H9 (cell line): Measurements from ENCODE around the gene FADS2. TPM values are rescaled to one million over a fixed set of nuclear protein-coding genes. Genes with fewer than 3 reads are reported as not detected.
A peak's percentile ranks its signal among the peaks of the same experiment; 100 is the strongest.

Experiments used
- DNase-seq: peaks from one replicate; pipeline ENCODE4 v3.0.0-alpha.2; 2017
- H2AFZ ChIP-seq: one replicate; pipeline ENCODE4 v1.6.1; 2013; ENCODE audit warnings: mild to moderate bottlenecking, low read length, control low read depth, moderate library complexity
- H2AK5ac ChIP-seq: 2 replicates; pipeline ENCODE4 v1.6.1; 2013; ENCODE audit warnings: low read length, control low read depth, mixed read lengths; ENCODE audit not compliant: insufficient read length
- H2BK120ac ChIP-seq: one replicate; pipeline ENCODE4 v1.6.1; 2013; ENCODE audit warnings: low read depth, mild to moderate bottlenecking, low read length, control low read depth, inconsistent platforms; ENCODE audit not compliant: poor library complexity, severe bottlenecking
- H2BK12ac ChIP-seq: 2 replicates; pipeline ENCODE4 v1.6.1; 2013; ENCODE audit warnings: low read length, control low read depth, mixed read lengths, low read depth; ENCODE audit not compliant: insufficient read length
- H2BK15ac ChIP-seq: 2 replicates; pipeline ENCODE4 v1.6.1; 2013; ENCODE audit warnings: low read depth, low read length, control low read depth
- H2BK20ac ChIP-seq: one replicate; pipeline ENCODE4 v1.6.1; 2013; ENCODE audit warnings: low read depth, mild to moderate bottlenecking, low read length, control low read depth, inconsistent platforms; ENCODE audit not compliant: poor library complexity, severe bottlenecking
- H2BK5ac ChIP-seq: 2 replicates; pipeline ENCODE4 v1.6.1; 2013; ENCODE audit warnings: low read length, control low read depth, mixed read lengths; ENCODE audit not compliant: insufficient read length
- H3K14ac ChIP-seq: 2 replicates; pipeline ENCODE4 v1.6.1; 2013; ENCODE audit warnings: low read length, control low read depth; ENCODE audit not compliant: insufficient read depth
- H3K18ac ChIP-seq: 2 replicates; pipeline ENCODE4 v1.6.1; 2013; ENCODE audit warnings: low read depth, mild to moderate bottlenecking, mixed read lengths, low read length, control low read depth; ENCODE audit not compliant: insufficient read length
- H3K23ac ChIP-seq: 2 replicates; pipeline ENCODE4 v1.6.1; 2013; ENCODE audit warnings: low read length, control low read depth, mixed read lengths, low read depth; ENCODE audit not compliant: insufficient read length
- H3K23me2 ChIP-seq: 2 replicates; pipeline ENCODE4 v1.6.1; 2013; ENCODE audit warnings: low read depth, mild to moderate bottlenecking, mixed read lengths, low read length, control low read depth; ENCODE audit not compliant: insufficient read length, poor library complexity, severe bottlenecking
- H3K27ac ChIP-seq: 2 replicates; pipeline ENCODE4 v1.5.1; 2013; ENCODE audit warnings: low read length, control low read depth, mixed read lengths, low read depth; ENCODE audit not compliant: insufficient read length
- H3K27me3 ChIP-seq: 2 replicates; pipeline ENCODE4 v1.6.1; 2013; ENCODE audit warnings: low read length, control low read depth, inconsistent platforms; ENCODE audit not compliant: insufficient read depth
- H3K4ac ChIP-seq: 2 replicates; pipeline ENCODE4 v1.6.1; 2013; ENCODE audit warnings: low read depth, mild to moderate bottlenecking, control low read depth, inconsistent platforms, low read length, moderate library complexity
- H3K4me1 ChIP-seq: 2 replicates; pipeline ENCODE4 v1.6.1; 2013; ENCODE audit warnings: low read length, control low read depth, inconsistent platforms; ENCODE audit not compliant: insufficient read depth
- H3K4me2 ChIP-seq: 2 replicates; pipeline ENCODE4 v1.6.1; 2013; ENCODE audit warnings: low read length, control low read depth, mixed read lengths; ENCODE audit not compliant: insufficient read length, insufficient read depth
- H3K56ac ChIP-seq: 2 replicates; pipeline ENCODE4 v1.6.1; 2013; ENCODE audit warnings: low read depth, mild to moderate bottlenecking, mixed read lengths, low read length, control low read depth; ENCODE audit not compliant: insufficient read length
- H3K79me1 ChIP-seq: 2 replicates; pipeline ENCODE4 v1.6.1; 2013; ENCODE audit warnings: low read depth, mild to moderate bottlenecking, moderate library complexity, low read length, control low read depth, inconsistent platforms; ENCODE audit not compliant: insufficient read depth, poor library complexity, severe bottlenecking
- H3K79me2 ChIP-seq: 2 replicates; pipeline ENCODE4 v1.6.1; 2013; ENCODE audit warnings: low read length, control low read depth, inconsistent platforms; ENCODE audit not compliant: insufficient read depth
- H3K9ac ChIP-seq: 2 replicates; pipeline ENCODE4 v1.6.1; 2013; ENCODE audit warnings: low read length, control low read depth, mixed read lengths; ENCODE audit not compliant: insufficient read length; ENCODE audit errors: extremely low read depth
- H3K9me3 ChIP-seq: one replicate; pipeline ENCODE4 v1.6.1; 2013; ENCODE audit warnings: low read depth, low read length, inconsistent platforms; ENCODE audit not compliant: control insufficient read depth
- H3T11ph ChIP-seq: one replicate; pipeline ENCODE4 v1.6.1; 2013; ENCODE audit warnings: mild to moderate bottlenecking, low read length, control low read depth, inconsistent platforms
- H4K20me1 ChIP-seq: one replicate; pipeline ENCODE4 v1.6.1; 2013; ENCODE audit not compliant: control insufficient read depth, insufficient read length, insufficient read depth
- H4K5ac ChIP-seq: 2 replicates; pipeline ENCODE4 v1.6.1; 2013; ENCODE audit warnings: low read depth, mild to moderate bottlenecking, mixed read lengths, low read length, control low read depth; ENCODE audit not compliant: insufficient read length
- H4K8ac ChIP-seq: replicated peaks from 2 replicates; pipeline ENCODE4 v1.6.1; 2013; ENCODE audit warnings: low read length, control low read depth, mixed read lengths, low read depth; ENCODE audit not compliant: insufficient read length
- H4K91ac ChIP-seq: 2 replicates; pipeline ENCODE4 v1.6.1; 2013; ENCODE audit warnings: low read depth, mild to moderate bottlenecking, moderate library complexity, mixed read lengths, low read length, control low read depth; ENCODE audit not compliant: insufficient read length
- H3K27ac Mint-ChIP-seq, 3 experiments: 2 replicates in 2 of 3; 3 replicates in 1 of 3; pipeline ENCODE4 v1.8.0; 2020 to 2021; ENCODE audit warnings: mixed read lengths in 3 of 3, mild to moderate bottlenecking in 1 of 3, moderate library complexity in 1 of 3
- H3K27me3 Mint-ChIP-seq: 2 replicates; pipeline ENCODE4 v1.8.0; 2021; ENCODE audit warnings: low read depth, mild to moderate bottlenecking, moderate library complexity, mixed read lengths
- H3K36me3 Mint-ChIP-seq, 3 experiments: 2 replicates in 2 of 3; 3 replicates in 1 of 3; pipeline ENCODE4 v1.8.0; 2020 to 2021; ENCODE audit warnings: low read depth in 3 of 3, mixed read lengths in 3 of 3; ENCODE audit not compliant: insufficient read depth in 1 of 3
- H3K4me1 Mint-ChIP-seq, 2 experiments: 2 replicates each; pipeline ENCODE4 v1.8.0; 2020; ENCODE audit warnings: mixed read lengths in 2 of 2
- H3K4me3 Mint-ChIP-seq, 2 experiments: 2 replicates in 1 of 2; 3 replicates in 1 of 2; pipeline ENCODE4 v1.8.0; 2020 to 2021; ENCODE audit warnings: mild to moderate bottlenecking in 2 of 2, mixed read lengths in 2 of 2, moderate library complexity in 1 of 2
- H3K9me3 Mint-ChIP-seq, 2 experiments: 2 replicates in 1 of 2; 3 replicates in 1 of 2; pipeline ENCODE4 v1.8.0; 2020; ENCODE audit warnings: mild to moderate bottlenecking in 2 of 2, mixed read lengths in 2 of 2, moderate library complexity in 1 of 2
- CTCF ChIP-seq: fragments of 200-600 bp; sonication (generic); conservative IDR thresholded peaks from 3 replicates; pipeline ENCODE4 v1.8.0; 2021; ENCODE audit warnings: antibody characterized with exemption, mild to moderate bottlenecking
- WGBS: extraction: QIAGEN DNeasy Blood & Tissue Kit; methylation state at CpG from one replicate; pipeline ENCODE4 v1.1.7; 2013; ENCODE audit warnings: missing lambda C conversion rate, low lambda C conversion rate, mixed read lengths; ENCODE audit not compliant: insufficient read length; ENCODE audit errors: extremely low coverage; 5-methylcytosine and 5-hydroxymethylcytosine counted together
- total RNA-seq: library from RNA; stranded (reverse); gene quantifications from 2 replicates; pipeline ENCODE4 v1.2.1, GENCODE V29; 2021

The FADS2 gene
- total RNA-seq, 1 experiment from 2014 or later, result 322 TPM

- Mint-ChIP-seq H3K4me1 (peaks cover 0 to 22% of the 10 kb centered on the region in 2 experiments; a peak in 3 of 4 replicates), H3K4me3 (no peak overlapping the region), H3K9me3 (no peaks in the 10 kb centered on the region), H3K27me3 (peaks cover 2% of the 10 kb centered on the region), H3K36me3 (no peaks in the 10 kb centered on the region), H3K27ac (peak overlapping the region in 1 of 3 experiments; percentile 84; a peak in 1 of 7 replicates)
- H3K23me2 ChIP-seq, result no peaks in the 10 kb centered on the region
- no peaks in the 10 kb centered on the region for H3K79me1 ChIP-seq
- no peak overlapping the region for H2BK15ac ChIP-seq
- no peak overlapping the region for H3K4me2 ChIP-seq
- H2AFZ ChIP-seq, result no peak overlapping the region
- H3K56ac ChIP-seq, result no peak overlapping the region
- H2BK20ac ChIP-seq, result no peak overlapping the region
- no peak overlapping the region for H3K14ac ChIP-seq
- H3K4ac ChIP-seq, result no peak overlapping the region
- no peaks in the 10 kb centered on the region for H3K9me3 ChIP-seq
- no peaks in the 10 kb centered on the region for H4K20me1 ChIP-seq
- no peak overlapping the region for H2BK12ac ChIP-seq
- H4K8ac ChIP-seq, result no peak overlapping the region
- no peak for DNase-seq
- H3K79me2 ChIP-seq, result no peaks in the 10 kb centered on the region
- H3T11ph ChIP-seq, result no peak overlapping the region
- no peaks in the 10 kb centered on the region for H3K4me1 ChIP-seq
- H3K18ac ChIP-seq, result no peak overlapping the region
- H3K27me3 ChIP-seq, result no peaks in the 10 kb centered on the region
- H4K5ac ChIP-seq, result no peak overlapping the region
- no peak overlapping the region for H3K27ac ChIP-seq
- no peak overlapping the region for H2BK120ac ChIP-seq
- no CpG with 5 or more reads among the region's 15 CpGs for WGBS
- no peak overlapping the region for H3K23ac ChIP-seq
- no peak overlapping the region for H2BK5ac ChIP-seq
- no peak for TF ChIP-seq CTCF
- H3K9ac ChIP-seq, result no peak overlapping the region
- no peak overlapping the region for H4K91ac ChIP-seq
- no peak overlapping the region for H2AK5ac ChIP-seq
Measured at GRCh38 chr11:61896665-61897386, 68.7 kb downstream of the FADS2 start.
